Measurements from ENCODE around the gene PRKCE.

The PRKCE gene

GRCh38 chr2:45634223-45634622 is 17.3 kb upstream of the PRKCE start:
- no peaks in the 10 kb centered on the region for H3K9me3 ChIP-seq (ENCODE audit: control insufficient read depth in 1 of 2, low read length in 2 of 2)
- H3K27me3 ChIP-seq (ENCODE audit: low read depth, low read length): no peaks in the 10 kb centered on the region
- H3K4me1 ChIP-seq (ENCODE audit: control insufficient read depth in 1 of 2, insufficient read depth in 2 of 2, low read length in 2 of 2): no peaks in the 10 kb centered on the region
- H3K27ac ChIP-seq (ENCODE audit: low read length): no peak overlapping the region
- H3K4me3 ChIP-seq (ENCODE audit: low read depth in 1 of 2, low read length in 2 of 2): no peak overlapping the region
- no peaks in the 10 kb centered on the region for H3K36me3 ChIP-seq (ENCODE audit: control insufficient read depth in 1 of 2, insufficient read depth in 2 of 2, low read length in 2 of 2)

GRCh38 chr2:45636008-45636407 is 15.5 kb upstream of the PRKCE start:
- Histone ChIP-seq H3K36me3 (ENCODE audit: control insufficient read depth in 1 of 2, insufficient read depth in 2 of 2, low read length in 2 of 2) (no peaks in the 10 kb centered on the region), H3K27me3 (ENCODE audit: low read depth, low read length) (no peaks in the 10 kb centered on the region), H3K27ac (ENCODE audit: low read length) (no peak overlapping the region), H3K4me3 (ENCODE audit: low read depth in 1 of 2, low read length in 2 of 2) (no peak overlapping the region), H3K9me3 (ENCODE audit: control insufficient read depth in 1 of 2, low read length in 2 of 2) (no peaks in the 10 kb centered on the region), H3K4me1 (ENCODE audit: control insufficient read depth in 1 of 2, insufficient read depth in 2 of 2, low read length in 2 of 2) (no peaks in the 10 kb centered on the region)

GRCh38 chr2:45637440-45637839 is 14.0 kb upstream of the PRKCE start:
- Histone ChIP-seq H3K9me3 (ENCODE audit: control insufficient read depth in 1 of 2, low read length in 2 of 2) (no peaks in the 10 kb centered on the region), H3K4me3 (ENCODE audit: low read depth in 1 of 2, low read length in 2 of 2) (no peak overlapping the region), H3K27me3 (ENCODE audit: low read depth, low read length) (no peaks in the 10 kb centered on the region)

GRCh38 chr2:45640576-45640975 is 10.9 kb upstream of the PRKCE start:
- Histone ChIP-seq H3K4me3 (ENCODE audit: low read depth in 1 of 2, low read length in 2 of 2) (no peak overlapping the region), H3K27me3 (ENCODE audit: low read depth, low read length) (no peaks in the 10 kb centered on the region), H3K9me3 (ENCODE audit: control insufficient read depth in 1 of 2, low read length in 2 of 2) (no peaks in the 10 kb centered on the region), H3K27ac (ENCODE audit: low read length) (no peak overlapping the region), H3K4me1 (ENCODE audit: control insufficient read depth in 1 of 2, insufficient read depth in 2 of 2, low read length in 2 of 2) (peaks cover 3 to 10% of the 10 kb centered on the region in 2 donors), H3K36me3 (ENCODE audit: control insufficient read depth in 1 of 2, insufficient read depth in 2 of 2, low read length in 2 of 2) (no peaks in the 10 kb centered on the region)

More at GRCh38 chr2:45637440-45637839, 14.0 kb upstream of the PRKCE start:
- Histone ChIP-seq H3K27ac (ENCODE audit: low read length) (no peak overlapping the region), H3K36me3 (ENCODE audit: control insufficient read depth in 1 of 2, insufficient read depth in 2 of 2, low read length in 2 of 2) (no peaks in the 10 kb centered on the region), H3K4me1 (ENCODE audit: control insufficient read depth in 1 of 2, insufficient read depth in 2 of 2, low read length in 2 of 2) (no peaks in the 10 kb centered on the region)

GRCh38 chr2:45643095-45643494 is 8.4 kb upstream of the PRKCE start:
- Histone ChIP-seq H3K36me3 (ENCODE audit: control insufficient read depth in 1 of 2, insufficient read depth in 2 of 2, low read length in 2 of 2) (no peaks in the 10 kb centered on the region), H3K9me3 (ENCODE audit: control insufficient read depth in 1 of 2, low read length in 2 of 2) (no peaks in the 10 kb centered on the region), H3K27me3 (ENCODE audit: low read depth, low read length) (no peaks in the 10 kb centered on the region), H3K4me1 (ENCODE audit: control insufficient read depth in 1 of 2, insufficient read depth in 2 of 2, low read length in 2 of 2) (peaks cover 3 to 17% of the 10 kb centered on the region in 2 donors), H3K4me3 (ENCODE audit: low read depth in 1 of 2, low read length in 2 of 2) (peak overlapping the region; percentile 64), H3K27ac (ENCODE audit: low read length) (no peak overlapping the region)

- H3K27me3 ChIP-seq (ENCODE audit: low read depth, low read length): no peaks in the 10 kb centered on the region
- H3K4me1 ChIP-seq (ENCODE audit: control insufficient read depth in 1 of 2, insufficient read depth in 2 of 2, low read length in 2 of 2): peaks cover 3 to 21% of the 10 kb centered on the region in 2 donors
- H3K4me3 ChIP-seq (ENCODE audit: low read depth in 1 of 2, low read length in 2 of 2): peak overlapping the region; percentile 64
- no peak overlapping the region for H3K27ac ChIP-seq (ENCODE audit: low read length)
- H3K9me3 ChIP-seq (ENCODE audit: control insufficient read depth in 1 of 2, low read length in 2 of 2): no peaks in the 10 kb centered on the region
- H3K36me3 ChIP-seq (ENCODE audit: control insufficient read depth in 1 of 2, insufficient read depth in 2 of 2, low read length in 2 of 2): no peaks in the 10 kb centered on the region
These were observed 7.6 kb upstream of the PRKCE start for GRCh38 chr2:45643543-45644542.

GRCh38 chr2:45646289-45646688 is 5.2 kb upstream of the PRKCE start:
- Histone ChIP-seq H3K4me3 (ENCODE audit: low read depth in 1 of 2, low read length in 2 of 2) (no peak overlapping the region), H3K36me3 (ENCODE audit: control insufficient read depth in 1 of 2, insufficient read depth in 2 of 2, low read length in 2 of 2) (no peaks in the 10 kb centered on the region), H3K4me1 (ENCODE audit: control insufficient read depth in 1 of 2, insufficient read depth in 2 of 2, low read length in 2 of 2) (peaks cover 3 to 21% of the 10 kb centered on the region in 2 donors), H3K27ac (ENCODE audit: low read length) (no peak overlapping the region), H3K9me3 (ENCODE audit: control insufficient read depth in 1 of 2, low read length in 2 of 2) (no peaks in the 10 kb centered on the region), H3K27me3 (ENCODE audit: low read depth, low read length) (no peaks in the 10 kb centered on the region)

- Histone ChIP-seq H3K4me1 (ENCODE audit: control insufficient read depth in 1 of 2, insufficient read depth in 2 of 2, low read length in 2 of 2) (peaks cover 3 to 21% of the 10 kb centered on the region in 2 donors), H3K27ac (ENCODE audit: low read length) (no peak overlapping the region), H3K36me3 (ENCODE audit: control insufficient read depth in 1 of 2, insufficient read depth in 2 of 2, low read length in 2 of 2) (no peaks in the 10 kb centered on the region), H3K9me3 (ENCODE audit: control insufficient read depth in 1 of 2, low read length in 2 of 2) (no peaks in the 10 kb centered on the region), H3K4me3 (ENCODE audit: low read depth in 1 of 2, low read length in 2 of 2) (no peak overlapping the region), H3K27me3 (ENCODE audit: low read depth, low read length) (no peaks in the 10 kb centered on the region)
These were observed 4.1 kb upstream of the PRKCE start for GRCh38 chr2:45647356-45647755.

- H3K27ac ChIP-seq (ENCODE audit: low read length): no peak overlapping the region
These were observed 3.4 kb upstream of the PRKCE start for GRCh38 chr2:45647986-45648520.

GRCh38 chr2:45648636-45649035 is 2.8 kb upstream of the PRKCE start:
- Histone ChIP-seq H3K4me1 (ENCODE audit: control insufficient read depth in 1 of 2, insufficient read depth in 2 of 2, low read length in 2 of 2) (peaks cover 3 to 24% of the 10 kb centered on the region in 2 donors), H3K27me3 (ENCODE audit: low read depth, low read length) (no peaks in the 10 kb centered on the region), H3K4me3 (ENCODE audit: low read depth in 1 of 2, low read length in 2 of 2) (no peak overlapping the region), H3K36me3 (ENCODE audit: control insufficient read depth in 1 of 2, insufficient read depth in 2 of 2, low read length in 2 of 2) (no peaks in the 10 kb centered on the region), H3K27ac (ENCODE audit: low read length) (no peak overlapping the region), H3K9me3 (ENCODE audit: control insufficient read depth in 1 of 2, low read length in 2 of 2) (no peaks in the 10 kb centered on the region)

More at GRCh38 chr2:45647986-45648520, 3.4 kb upstream of the PRKCE start:
- Histone ChIP-seq H3K27me3 (ENCODE audit: low read depth, low read length) (no peaks in the 10 kb centered on the region), H3K9me3 (ENCODE audit: control insufficient read depth in 1 of 2, low read length in 2 of 2) (no peaks in the 10 kb centered on the region), H3K4me3 (ENCODE audit: low read depth in 1 of 2, low read length in 2 of 2) (no peak overlapping the region), H3K4me1 (ENCODE audit: control insufficient read depth in 1 of 2, insufficient read depth in 2 of 2, low read length in 2 of 2) (peaks cover 3 to 23% of the 10 kb centered on the region in 2 donors), H3K36me3 (ENCODE audit: control insufficient read depth in 1 of 2, insufficient read depth in 2 of 2, low read length in 2 of 2) (no peaks in the 10 kb centered on the region)

- no peaks in the 10 kb centered on the region for H3K9me3 ChIP-seq (ENCODE audit: control insufficient read depth in 1 of 2, low read length in 2 of 2)
- H3K4me3 ChIP-seq (ENCODE audit: low read depth in 1 of 2, low read length in 2 of 2): peak overlapping the region; percentile 83 to 90
- H3K27me3 ChIP-seq (ENCODE audit: low read depth, low read length): no peaks in the 10 kb centered on the region
- H3K4me1 ChIP-seq (ENCODE audit: control insufficient read depth in 1 of 2, insufficient read depth in 2 of 2, low read length in 2 of 2): peaks cover 0 to 28% of the 10 kb centered on the region in 2 donors
- no peaks in the 10 kb centered on the region for H3K36me3 ChIP-seq (ENCODE audit: control insufficient read depth in 1 of 2, insufficient read depth in 2 of 2, low read length in 2 of 2)
- H3K27ac ChIP-seq (ENCODE audit: low read length): peak overlapping the region; percentile 96
These were observed 2.0 kb upstream of the PRKCE start for GRCh38 chr2:45649462-45649857.
